Dermis microvascular lymphatic vessel endothelial cell (primary cell): Measurements from ENCODE around the gene MAST4. TPM values are rescaled to one million over a fixed set of nuclear protein-coding genes. Genes with fewer than 3 reads are reported as not detected.
"Not testable (repeated sequence)": the region's sequence is repeated elsewhere in the genome, so short reads cannot be mapped to it uniquely, and the experiment has no call there.

ENCODE experiments used
- DNase-seq, 2 donors: peaks; one replicate each; pipeline versions ENCODE4 v3.0.0 to v3.0.0-alpha.2; 2010; ENCODE audit warnings: low read depth in 2 of 2
- total RNA-seq: library from RNA; depleted of rRNA; stranded (reverse); fragments of >200 nt; gene quantifications from 2 replicates; pipeline ENCODE4 v1.2.1, GENCODE V29; 2014

Gene MAST4
- total RNA-seq, 1 donor from 2014 or later, result 14.2 TPM

GRCh38 chr5:67149951-67150523, 553.8 kb downstream of the MAST4 start:
- DNase-seq, result no peak

GRCh38 chr5:67152400-67152799, 556.2 kb downstream of the MAST4 start:
- DNase-seq, result no peak

- no peak for DNase-seq
Measured at GRCh38 chr5:67153292-67153691, 557.1 kb downstream of the MAST4 start.

- no peak for DNase-seq
Measured at GRCh38 chr5:67154556-67155206, 558.5 kb downstream of the MAST4 start.

DNA sequence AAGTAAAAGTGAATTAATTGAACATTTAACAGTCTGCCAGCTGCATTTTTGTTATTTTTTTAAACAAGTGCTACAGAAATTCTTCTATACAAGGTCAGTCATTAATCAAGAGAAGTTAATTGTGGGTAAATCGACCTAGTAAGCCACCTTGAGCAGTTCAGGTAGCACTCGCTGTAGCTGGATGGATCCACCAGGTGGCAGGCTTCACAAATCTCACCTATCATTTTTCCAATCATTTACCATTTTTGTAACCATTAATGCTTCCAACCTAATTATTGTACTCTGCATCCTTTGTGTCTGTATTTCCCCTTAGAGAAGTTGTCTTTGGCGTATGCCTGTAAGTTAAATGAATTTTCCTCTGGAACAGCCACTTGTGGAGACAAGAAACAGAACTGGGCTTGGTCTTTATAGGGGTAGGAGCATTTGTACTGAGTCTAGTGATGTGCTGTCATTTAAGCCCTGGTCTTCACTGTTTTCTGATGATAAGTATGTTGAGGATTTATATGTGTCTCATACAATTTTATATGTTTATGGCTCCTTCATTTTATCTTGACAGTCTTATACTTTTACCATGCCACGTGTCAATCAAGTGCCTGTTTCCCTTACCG, 560.9 kb downstream of the MAST4 start:
- DNase-seq, result peak; percentile 32 to 50

DNA sequence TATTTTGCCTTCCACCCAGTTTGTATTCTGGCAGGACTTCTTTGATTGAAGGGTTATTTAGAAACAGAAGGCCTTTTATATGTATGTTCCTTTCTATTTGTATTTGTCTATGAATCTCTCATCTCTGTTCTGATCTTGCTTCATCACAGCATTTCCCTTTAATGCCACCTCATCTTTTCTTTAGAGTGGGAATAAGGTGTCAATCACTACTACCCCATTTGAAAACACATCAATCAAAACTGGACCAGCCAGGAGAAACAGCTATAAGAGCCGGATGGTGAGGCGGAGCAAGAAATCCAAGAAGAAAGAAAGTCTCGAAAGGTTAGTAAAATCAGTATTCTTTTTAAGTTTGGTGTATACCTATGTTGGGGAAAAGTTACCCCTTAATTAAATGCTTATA, 564.1 kb downstream of the MAST4 start:
- DNase-seq, result no peak

- DNase-seq, result peak in 1 of 2 donors; percentile 15
Measured at GRCh38 chr5:67160985-67161384, 564.8 kb downstream of the MAST4 start.

DNA sequence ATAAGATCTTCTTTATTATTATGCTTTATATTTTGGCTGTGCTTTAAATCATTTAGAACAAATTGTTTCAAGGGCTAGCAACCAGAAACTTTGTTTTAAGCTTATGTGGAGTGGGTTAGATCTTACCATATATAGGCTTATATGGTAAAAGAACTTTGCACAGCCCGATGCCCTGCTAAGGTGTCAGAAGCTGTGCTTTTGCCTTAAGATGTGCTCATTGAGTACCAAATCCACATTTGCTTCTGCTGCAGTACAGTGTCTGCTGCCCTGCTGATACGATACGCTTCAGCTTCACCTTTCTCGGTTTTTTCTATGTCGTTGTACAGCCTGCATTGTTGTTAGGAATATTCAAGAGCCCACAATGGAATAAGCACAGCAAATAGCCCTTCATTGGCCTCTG, 565.6 kb downstream of the MAST4 start:
- DNase-seq, result no peak

DNA sequence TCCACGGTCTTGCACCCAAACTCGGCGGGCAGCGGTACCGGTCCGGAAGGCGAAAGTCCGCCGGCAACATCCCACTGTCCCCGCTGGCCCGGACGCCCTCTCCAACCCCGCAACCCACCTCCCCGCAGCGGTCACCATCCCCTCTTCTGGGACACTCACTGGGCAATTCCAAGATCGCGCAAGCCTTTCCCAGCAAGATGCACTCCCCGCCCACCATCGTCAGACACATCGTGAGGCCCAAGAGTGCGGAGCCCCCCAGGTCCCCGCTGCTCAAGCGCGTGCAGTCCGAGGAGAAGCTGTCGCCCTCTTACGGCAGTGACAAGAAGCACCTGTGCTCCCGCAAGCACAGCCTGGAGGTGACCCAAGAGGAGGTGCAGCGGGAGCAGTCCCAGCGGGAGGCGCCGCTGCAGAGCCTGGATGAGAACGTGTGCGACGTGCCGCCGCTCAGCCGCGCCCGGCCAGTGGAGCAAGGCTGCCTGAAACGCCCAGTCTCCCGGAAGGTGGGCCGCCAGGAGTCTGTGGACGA, 567.1 kb downstream of the MAST4 start:
- DNase-seq, result no peak

GRCh38 chr5:67163863-67164595, 567.8 kb downstream of the MAST4 start:
- DNase-seq, result no peak

GRCh38 chr5:67164856-67165525, 568.8 kb downstream of the MAST4 start:
- no peak for DNase-seq

- peak; percentile 69 to 82 for DNase-seq
Measured at GRCh38 chr5:67165526-67166459, 569.6 kb downstream of the MAST4 start.

- peak in 1 of 2 donors; percentile 13 for DNase-seq
Measured at GRCh38 chr5:67166460-67167285, 570.5 kb downstream of the MAST4 start.

GRCh38 chr5:67168069-67168468, 571.9 kb downstream of the MAST4 start:
- DNase-seq, result no peak

DNA sequence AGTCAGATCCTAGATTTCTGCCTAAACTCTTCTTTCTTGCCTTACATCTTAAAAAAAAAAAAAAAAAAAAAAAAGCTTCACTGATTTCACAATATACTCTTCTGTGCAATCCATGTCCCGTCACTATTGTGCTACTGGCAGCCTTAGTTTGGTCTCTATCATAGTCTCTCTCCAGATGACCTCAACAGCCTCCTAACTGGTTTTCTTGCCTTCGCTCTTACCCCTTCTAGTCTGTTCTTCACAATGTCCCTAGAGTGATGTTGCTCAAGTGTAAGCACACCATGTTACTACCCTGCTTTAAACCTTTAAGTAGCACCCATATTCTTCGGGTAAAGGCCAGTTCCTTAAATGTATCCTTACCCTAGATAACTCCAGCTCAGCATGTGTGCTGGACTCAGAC, 574.6 kb downstream of the MAST4 start:
- no peak for DNase-seq

DNA sequence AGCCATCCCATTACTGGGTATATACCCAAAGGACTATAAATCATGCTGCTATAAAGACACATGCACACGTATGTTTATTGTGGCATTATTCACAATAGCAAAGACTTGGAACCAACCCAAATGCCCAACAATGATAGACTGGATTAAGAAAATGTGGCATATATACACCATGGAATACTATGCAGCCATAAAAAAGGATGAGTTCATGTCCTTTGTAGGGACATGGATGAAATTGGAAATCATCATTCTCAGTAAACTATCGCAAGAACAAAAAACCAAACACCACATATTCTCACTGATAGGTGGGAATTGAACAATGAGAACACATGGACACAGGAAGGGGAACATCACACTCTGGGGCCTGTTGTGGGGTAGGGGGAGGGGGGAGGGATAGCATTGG, 577.2 kb downstream of the MAST4 start:
- DNase-seq, result not testable (repeated sequence)

- no peak for DNase-seq
Measured at GRCh38 chr5:67173959-67174358, 577.8 kb downstream of the MAST4 start.

DNA sequence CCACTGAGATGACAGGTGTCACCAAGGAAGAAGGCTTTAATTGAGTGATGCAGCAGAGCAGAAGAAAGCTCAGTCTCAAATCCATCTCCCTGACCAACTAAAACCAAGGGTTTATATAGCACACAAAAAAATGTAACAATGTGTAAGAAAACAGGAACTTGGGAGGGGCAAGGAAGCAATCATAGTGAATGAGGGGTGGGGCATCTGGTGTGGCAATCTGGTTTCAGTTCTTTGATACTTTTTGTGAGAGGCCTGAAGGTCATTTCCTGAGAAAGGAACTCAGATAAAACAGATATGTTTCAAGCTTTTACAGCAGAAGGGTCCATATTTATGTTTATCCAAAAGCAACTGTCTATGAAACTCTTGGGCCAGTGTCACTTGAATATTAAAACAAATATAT, 580.7 kb downstream of the MAST4 start:
- DNase-seq, result no peak

GRCh38 chr5:67178085-67178484, 581.9 kb downstream of the MAST4 start:
- no peak for DNase-seq

DNA sequence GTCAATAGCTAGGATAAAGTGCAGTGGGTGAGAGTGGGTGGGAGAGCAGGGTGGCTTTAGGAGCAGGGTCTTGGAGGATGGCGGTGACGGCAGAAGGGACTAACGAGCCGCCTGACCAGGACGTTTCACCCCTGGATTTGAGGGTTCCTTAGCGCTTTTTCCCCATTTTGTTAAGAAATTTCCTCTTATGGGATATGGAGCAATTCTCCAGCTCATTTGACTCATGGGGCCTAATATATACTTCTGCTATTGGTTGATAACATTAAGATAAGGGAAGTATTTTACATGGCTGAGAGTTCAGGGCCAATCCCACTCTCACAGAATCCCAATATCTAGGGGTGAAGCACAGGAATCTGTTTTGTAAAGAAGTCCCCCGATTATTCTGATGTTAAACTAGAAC, 582.8 kb downstream of the MAST4 start:
- DNase-seq, result no peak
